ENCODE measurements around the gene NPR2. TPM values are rescaled to one million over a fixed set of nuclear protein-coding genes. Genes with fewer than 3 reads are reported as not detected.
A peak's percentile ranks its signal among the peaks of the same experiment; 100 is the strongest.

The NPR2 gene
- polyA plus RNA-seq, 3 donors: 0.48 TPM; not detected in 2

- Histone ChIP-seq H3K9ac (ENCODE audit: insufficient read depth, low read length, poor library complexity, severe bottlenecking) (no peak overlapping the region), H4K20me1 (ENCODE audit: insufficient read depth, low read length) (no peaks in the 10 kb centered on the region), H3K4me2 (replicated peaks; ENCODE audit: extremely low read depth, low read length, poor library complexity, severe bottlenecking) (no peak overlapping the region)
These were observed 19.4 kb upstream of the NPR2 start for GRCh38 chr9:35771943-35772342.

DNA sequence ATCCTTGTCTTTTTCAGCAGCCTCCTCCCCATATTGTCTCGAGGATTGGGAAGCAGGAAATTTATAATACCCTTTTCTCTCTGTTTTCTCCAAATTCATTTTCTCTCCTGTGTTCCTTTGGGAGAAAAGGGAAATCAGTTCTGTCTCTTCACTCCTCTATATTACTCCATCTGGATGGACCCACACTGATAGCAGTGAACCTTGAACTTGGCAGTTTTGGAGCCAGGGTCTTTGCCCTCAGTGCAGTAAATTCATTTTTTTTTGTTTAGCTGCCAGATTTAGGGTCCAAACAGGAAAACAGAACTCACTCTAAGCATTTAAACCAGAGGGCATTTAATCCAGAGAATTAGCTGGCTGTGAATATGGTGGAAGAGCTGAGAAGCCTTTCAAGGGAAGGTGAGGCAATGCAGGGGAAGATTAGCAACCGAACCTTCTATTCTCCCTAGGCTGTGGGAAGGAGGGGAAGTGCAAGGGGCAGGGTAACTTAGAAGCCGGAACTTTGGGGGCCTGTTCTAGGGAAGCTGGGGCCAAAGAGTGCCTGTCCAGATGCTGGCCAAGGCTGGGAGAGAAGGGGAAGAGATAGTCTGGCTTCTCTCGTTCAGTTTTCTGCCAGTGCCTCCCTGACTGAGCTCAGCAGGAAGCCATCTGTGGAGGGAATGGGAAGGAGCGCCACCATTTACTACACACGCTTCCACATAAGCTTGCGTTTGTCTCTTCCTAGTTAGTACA lies 16.3 kb upstream of the NPR2 start:
- H2AFZ ChIP-seq (ENCODE audit: insufficient read depth, low read depth, low read length, poor library complexity, severe bottlenecking): peak overlapping the region; percentile 49
- peak overlapping the region in 5 of 7 donors; percentile 21 to 80 (median 69) for H3K27ac Mint-ChIP-seq
- H3K9me3 ChIP-seq (replicated peaks in 1 of 2; ENCODE audit: control insufficient read depth in 1 of 2, insufficient read depth in 1 of 2, low read length in 2 of 2): no peaks in the 10 kb centered on the region

More at GRCh38 chr9:35771943-35772342, 19.4 kb upstream of the NPR2 start:
- WGBS (ENCODE audit: insufficient coverage): 100% methylated on average over 2 of the region's 3 CpGs
- no peak for TF ChIP-seq CTCF (IDR thresholded peaks at IDR 0.05)
- Histone ChIP-seq H3K36me3 (replicated peaks in 1 of 2; ENCODE audit: control insufficient read depth in 1 of 2, insufficient read depth in 2 of 2, low read length in 2 of 2) (no peaks in the 10 kb centered on the region), H2AFZ (ENCODE audit: insufficient read depth, low read depth, low read length, poor library complexity, severe bottlenecking) (no peak overlapping the region), H3K4me3 (replicated peaks in 1 of 3; ENCODE audit: low read depth in 2 of 3, low read length in 3 of 3) (no peak overlapping the region), H3K9me3 (replicated peaks in 1 of 2; ENCODE audit: control insufficient read depth in 1 of 2, insufficient read depth in 1 of 2, low read length in 2 of 2) (no peaks in the 10 kb centered on the region), H3K79me2 (ENCODE audit: insufficient read depth, low read length) (no peaks in the 10 kb centered on the region), H3K27me3 (ENCODE audit: control insufficient read depth in 2 of 2, insufficient read depth in 2 of 2, low read length in 2 of 2) (no peaks in the 10 kb centered on the region), H3K4me1 (ENCODE audit: control insufficient read depth in 1 of 2, insufficient read depth in 2 of 2, low read length in 2 of 2) (peaks cover 15 to 16% of the 10 kb centered on the region in 2 donors), H3K27ac (ENCODE audit: low read depth in 1 of 2, low read length in 2 of 2) (no peak overlapping the region)
- no peak overlapping the region for H3K4me3 Mint-ChIP-seq
- intact Hi-C loops (cut with micrococcal nuclease): no loop called here
- H3K4me1 Mint-ChIP-seq: peaks cover 16% of the 10 kb centered on the region
- no peak for DNase-seq
- peaks cover 0 to 2% (median 1%) of the 10 kb centered on the region in 3 donors for H3K27me3 Mint-ChIP-seq (ENCODE audit: low read depth in 3 of 3)
- no peaks in the 10 kb centered on the region for H3K9me3 Mint-ChIP-seq
- H3K36me3 Mint-ChIP-seq: no peaks in the 10 kb centered on the region
- H3K27ac Mint-ChIP-seq: no peak overlapping the region

More for the DNA sequence above, 16.3 kb upstream of the NPR2 start:
- 0% methylated on average over 2 of the region's 7 CpGs for WGBS (ENCODE audit: insufficient coverage)
- Mint-ChIP-seq H3K9me3 (no peaks in the 10 kb centered on the region), H3K36me3 (no peaks in the 10 kb centered on the region), H3K27me3 (ENCODE audit: low read depth in 3 of 3) (peaks cover 0 to 2% (median 1%) of the 10 kb centered on the region in 3 donors), H3K4me3 (peak overlapping the region in 1 of 2 donors; percentile 57), H3K4me1 (peaks cover 16% of the 10 kb centered on the region)
- H3K27ac ChIP-seq (ENCODE audit: low read depth in 1 of 2, low read length in 2 of 2): peak overlapping the region in 1 of 2 donors; percentile 32
- H3K36me3 ChIP-seq (replicated peaks in 1 of 2; ENCODE audit: control insufficient read depth in 1 of 2, insufficient read depth in 2 of 2, low read length in 2 of 2): no peaks in the 10 kb centered on the region
- DNase-seq: peak; percentile 32 to 43 (median 40)
- no peak for TF ChIP-seq CTCF (IDR thresholded peaks at IDR 0.05)
- H3K79me2 ChIP-seq (ENCODE audit: insufficient read depth, low read length): no peaks in the 10 kb centered on the region
- H3K4me1 ChIP-seq (ENCODE audit: control insufficient read depth in 1 of 2, insufficient read depth in 2 of 2, low read length in 2 of 2): peaks cover 15 to 16% of the 10 kb centered on the region in 2 donors
- no peak overlapping the region for H3K9ac ChIP-seq (ENCODE audit: insufficient read depth, low read length, poor library complexity, severe bottlenecking)
- no peaks in the 10 kb centered on the region for H3K27me3 ChIP-seq (ENCODE audit: control insufficient read depth in 2 of 2, insufficient read depth in 2 of 2, low read length in 2 of 2)
- intact Hi-C loops (cut with micrococcal nuclease): no loop called here
- peak overlapping the region in 1 of 3 experiments; percentile 18 for H3K4me3 ChIP-seq (replicated peaks in 1 of 3; ENCODE audit: low read depth in 2 of 3, low read length in 3 of 3)
- H3K4me2 ChIP-seq (replicated peaks; ENCODE audit: extremely low read depth, low read length, poor library complexity, severe bottlenecking): peak overlapping the region; percentile 46
- H4K20me1 ChIP-seq (ENCODE audit: insufficient read depth, low read length): no peaks in the 10 kb centered on the region

Measured in CD14-positive monocyte (primary cell).